Left lobe of liver (tissue), 2 donors: Measurements from ENCODE around the gene C1QTNF1. TPM values are rescaled to one million over a fixed set of nuclear protein-coding genes. Genes with fewer than 3 reads are reported as not detected.

Experiments used
- ATAC-seq: fragments of 200-7000 bp; cut with Tn5 transposase; one replicate; pipeline ENCODE4 v1.9.1; 2020; ENCODE audit warnings: mild to moderate bottlenecking, moderate library complexity
- DNase-seq: peaks from one replicate; pipeline ENCODE4 v3.0.0-alpha.2; 2020; ENCODE audit warnings: low spot score
- total RNA-seq: library from RNA; stranded (reverse); gene quantifications from one replicate; pipeline ENCODE4 v1.2.1, GENCODE V29; 2021
- donor health status: DM: no; HTN: no; CAD: no; lungs with moderate emphysema.
- donor health status: DM: no; HTN: yes; CAD: no.

C1QTNF1 gene
- total RNA-seq, 1 donor from 2014 or later, result 15.5 TPM

- DNase-seq (no peak), ATAC-seq (no peak)
Measured at GRCh38 chr17:79003661-79004411, 20.1 kb upstream of the C1QTNF1 start.

GRCh38 chr17:79005063-79005861 is 18.7 kb upstream of the C1QTNF1 start:
- ATAC-seq (no peak), DNase-seq (no peak)

DNA sequence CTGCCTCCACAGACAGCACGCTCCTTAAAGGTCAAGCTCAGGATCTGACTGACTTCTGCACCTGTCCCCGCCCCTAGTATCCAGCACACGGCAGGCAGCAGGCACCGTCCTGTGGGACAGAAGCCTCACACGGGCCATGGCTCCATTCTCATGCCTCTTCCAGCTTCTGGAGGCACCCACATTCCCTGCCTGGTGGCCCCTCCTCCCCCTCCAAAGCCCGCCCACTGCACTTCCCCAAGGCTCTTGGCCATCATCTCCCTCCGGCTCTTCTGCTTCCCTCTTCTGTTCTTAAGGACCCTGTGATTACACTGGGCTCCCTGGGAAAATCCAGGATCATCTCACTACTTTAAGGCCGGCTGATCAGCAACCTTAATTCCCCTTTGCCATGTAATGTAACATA is 17.9 kb upstream of the C1QTNF1 start:
- DNase-seq, result no peak
- no peak for ATAC-seq

DNA sequence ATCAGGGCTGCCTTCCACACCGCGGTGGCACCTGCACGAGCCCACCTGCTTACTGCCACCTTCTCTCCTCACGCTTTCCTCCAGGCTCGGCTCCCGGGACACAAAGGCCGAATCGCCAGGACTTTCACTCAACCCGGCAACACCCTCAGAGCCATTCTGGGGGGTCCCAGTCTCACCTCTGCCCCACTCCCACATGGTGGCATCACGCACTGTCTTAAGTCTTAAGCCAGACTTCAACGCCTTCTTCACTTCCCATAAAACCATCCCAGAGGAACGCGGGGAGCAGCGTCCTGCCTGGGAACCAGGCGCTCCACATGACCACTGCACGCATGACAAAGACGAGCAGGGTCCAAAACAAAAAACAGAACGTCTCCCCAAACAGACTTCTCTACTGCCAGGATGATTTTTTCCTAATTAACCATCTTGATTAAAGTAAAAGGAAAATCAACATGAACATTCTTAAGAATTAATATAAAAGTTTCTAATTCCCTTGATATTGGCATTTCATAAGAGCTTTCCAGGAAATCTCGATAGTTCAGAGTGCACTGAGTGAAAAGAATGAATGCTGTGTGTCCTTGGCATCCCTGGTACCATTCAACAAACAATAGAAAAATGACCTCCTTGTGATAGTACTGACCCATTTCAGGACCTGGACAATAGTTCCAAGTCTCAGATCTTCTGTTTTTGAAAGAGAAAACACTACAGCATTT is 17.0 kb upstream of the C1QTNF1 start:
- ATAC-seq, result no peak
- no peak for DNase-seq

DNA sequence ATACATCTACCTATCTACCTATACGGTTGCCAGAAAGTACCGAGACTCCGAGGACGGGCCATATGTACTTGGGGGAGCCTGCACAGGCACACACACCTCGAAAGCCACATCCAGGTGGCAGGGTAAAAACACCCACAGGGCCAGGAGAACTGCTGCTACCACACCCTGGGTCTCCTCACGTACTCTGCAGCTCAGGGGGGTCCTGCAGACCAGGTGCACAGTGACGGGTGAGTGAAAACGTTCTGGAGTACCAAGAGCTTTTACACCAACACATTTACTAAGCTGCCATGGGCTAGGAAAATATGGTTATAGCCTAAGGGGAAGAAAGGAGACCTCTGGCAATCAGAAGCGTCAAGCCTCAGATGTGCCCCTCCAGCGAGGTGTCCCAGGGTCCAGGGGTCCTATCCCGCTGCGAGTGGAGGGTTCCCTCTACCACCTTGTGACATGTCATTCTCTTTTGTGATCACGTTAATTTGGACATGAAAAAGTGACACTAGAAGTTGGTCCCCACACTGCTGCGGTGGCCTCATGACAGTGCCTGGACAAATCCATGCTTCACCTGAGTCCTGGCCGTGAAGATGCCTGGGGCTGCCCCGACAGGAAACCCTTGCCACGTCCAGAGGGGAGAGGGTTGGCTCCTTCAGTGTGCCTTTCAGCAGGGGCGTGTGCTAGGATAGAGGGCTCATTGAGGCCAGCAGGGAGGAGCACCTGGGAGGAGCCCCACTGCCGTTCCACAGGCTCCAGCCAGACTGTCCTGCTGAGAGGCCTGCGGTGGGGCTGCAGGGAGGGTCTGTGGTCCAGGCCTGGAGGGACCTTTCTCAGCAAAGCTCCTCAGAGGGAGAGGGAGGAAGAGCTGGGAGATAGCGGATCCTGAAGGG is 16.2 kb upstream of the C1QTNF1 start:
- ATAC-seq, result no peak
- DNase-seq, result no peak

- no peak for ATAC-seq
- no peak for DNase-seq
Measured at GRCh38 chr17:79008666-79009387, 15.1 kb upstream of the C1QTNF1 start.

- ATAC-seq, result peak; percentile 97
- DNase-seq, result peak; percentile 86
Measured at GRCh38 chr17:79009397-79010303, 14.3 kb upstream of the C1QTNF1 start, which contains the start of gene CANT1. CANT1 (minus strand) TSS chr17:79009764; CDS start chr17:78997622, 12,142 bp downstream.

- ATAC-seq, result no peak
- no peak for DNase-seq
Measured at GRCh38 chr17:79010304-79010646, 13.7 kb upstream of the C1QTNF1 start.

DNA sequence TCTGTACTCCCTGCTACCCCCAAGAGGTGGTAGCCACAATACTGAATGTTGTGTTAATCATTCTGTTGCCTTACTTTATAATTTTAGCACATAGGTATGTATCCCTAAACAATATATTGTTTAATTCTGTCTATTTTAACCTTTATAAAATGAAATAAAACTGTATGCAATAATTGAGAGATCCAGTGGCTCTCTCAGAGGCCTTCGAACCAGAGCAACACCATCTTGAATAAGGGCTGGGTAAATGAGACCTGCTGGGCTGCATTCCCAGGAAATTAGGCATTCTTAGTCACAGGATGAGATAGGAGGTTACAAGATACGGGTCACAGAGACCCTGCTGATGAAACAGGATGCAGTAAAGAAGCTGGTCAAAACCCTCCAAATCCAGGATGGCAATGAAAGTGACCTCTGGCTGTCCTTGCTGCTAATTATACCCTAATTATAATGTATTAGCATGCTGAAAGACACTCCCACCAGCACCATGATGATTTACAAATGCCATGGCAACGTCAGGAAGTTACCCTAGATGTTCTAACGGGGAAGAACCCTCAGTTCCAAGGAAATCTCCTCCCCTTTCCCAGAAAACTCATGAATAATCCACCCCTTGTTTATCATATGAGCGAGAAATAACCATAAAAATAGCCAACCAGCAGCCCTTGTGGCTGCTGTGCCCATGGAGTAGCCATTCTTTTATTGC is 12.4 kb upstream of the C1QTNF1 start:
- ATAC-seq, result no peak

GRCh38 chr17:79012563-79013134 is 11.3 kb upstream of the C1QTNF1 start:
- no peak for DNase-seq
- no peak for ATAC-seq

More for the DNA sequence above, 12.4 kb upstream of the C1QTNF1 start:
- no peak for DNase-seq

DNA sequence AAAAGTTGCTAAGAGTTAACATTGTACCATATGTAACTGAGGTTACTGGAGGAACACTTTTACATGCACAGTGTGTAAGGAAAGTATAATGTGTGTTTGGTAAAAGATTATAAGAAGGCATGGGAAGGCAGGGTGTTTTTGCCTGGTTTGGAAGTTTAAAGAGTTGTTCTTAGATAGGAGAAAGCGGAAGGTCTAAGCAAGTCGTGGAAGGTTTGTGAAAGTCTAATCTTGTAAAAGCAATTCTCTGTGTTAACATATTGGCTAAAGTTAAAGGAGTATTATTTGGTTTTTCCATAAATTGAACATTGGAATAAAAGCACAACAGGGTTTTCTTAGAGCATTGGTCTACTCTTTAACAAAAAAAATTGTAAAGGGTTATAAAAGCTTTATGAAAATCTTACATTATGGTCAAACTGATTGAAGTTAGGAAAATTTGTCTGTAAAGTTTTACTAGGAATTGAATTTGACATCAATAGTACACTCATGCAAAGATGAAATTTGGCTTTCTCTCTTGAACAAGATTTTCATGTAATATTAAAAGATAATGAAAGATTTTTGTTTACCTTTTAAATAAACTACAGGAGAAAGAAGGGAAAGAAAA is 9.7 kb upstream of the C1QTNF1 start:
- ATAC-seq (no peak), DNase-seq (no peak)

DNA sequence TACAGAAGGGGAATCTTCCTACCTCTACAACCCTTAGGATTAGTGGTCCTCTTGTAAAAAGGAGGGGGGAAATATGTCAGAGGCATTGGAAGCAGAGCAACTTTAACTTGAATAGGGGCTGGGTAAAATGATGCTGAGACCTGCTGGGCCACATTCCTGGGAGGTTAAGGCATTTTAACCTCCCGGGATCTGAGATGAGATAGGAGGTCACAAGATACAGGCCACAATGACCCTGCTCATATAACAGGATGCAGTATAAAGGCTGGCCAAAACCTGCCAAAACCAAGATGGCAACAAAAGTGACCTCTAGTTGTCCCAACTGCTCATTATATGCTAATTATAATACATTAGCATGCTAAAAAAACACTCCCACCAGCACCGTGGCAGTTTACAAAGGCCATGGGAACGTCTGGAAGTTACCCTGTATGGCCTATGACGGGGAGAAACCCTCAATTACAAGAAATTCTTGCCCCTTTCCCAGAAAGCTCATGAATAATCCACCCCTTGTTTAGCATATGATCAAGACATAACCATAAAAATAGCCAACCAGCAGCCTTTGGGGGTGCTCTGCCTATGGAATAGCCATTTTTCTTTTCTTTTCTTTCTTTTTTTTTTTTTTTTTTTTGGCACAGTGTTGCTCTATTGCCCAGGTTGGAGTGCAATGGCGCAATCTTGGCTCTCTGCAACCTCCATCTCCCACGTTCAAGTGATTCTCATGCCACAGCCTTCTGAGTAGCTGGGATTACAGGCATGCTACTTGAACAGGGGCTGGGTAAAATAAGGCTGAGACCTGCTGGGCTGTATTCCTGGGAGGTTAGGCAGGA is 6.2 kb upstream of the C1QTNF1 start:
- DNase-seq (no peak), ATAC-seq (no peak)

GRCh38 chr17:79018370-79018695 is 5.6 kb upstream of the C1QTNF1 start:
- DNase-seq (no peak), ATAC-seq (no peak)

- ATAC-seq (no peak), DNase-seq (no peak)
Measured at GRCh38 chr17:79019261-79019631, 4.7 kb upstream of the C1QTNF1 start.

DNA sequence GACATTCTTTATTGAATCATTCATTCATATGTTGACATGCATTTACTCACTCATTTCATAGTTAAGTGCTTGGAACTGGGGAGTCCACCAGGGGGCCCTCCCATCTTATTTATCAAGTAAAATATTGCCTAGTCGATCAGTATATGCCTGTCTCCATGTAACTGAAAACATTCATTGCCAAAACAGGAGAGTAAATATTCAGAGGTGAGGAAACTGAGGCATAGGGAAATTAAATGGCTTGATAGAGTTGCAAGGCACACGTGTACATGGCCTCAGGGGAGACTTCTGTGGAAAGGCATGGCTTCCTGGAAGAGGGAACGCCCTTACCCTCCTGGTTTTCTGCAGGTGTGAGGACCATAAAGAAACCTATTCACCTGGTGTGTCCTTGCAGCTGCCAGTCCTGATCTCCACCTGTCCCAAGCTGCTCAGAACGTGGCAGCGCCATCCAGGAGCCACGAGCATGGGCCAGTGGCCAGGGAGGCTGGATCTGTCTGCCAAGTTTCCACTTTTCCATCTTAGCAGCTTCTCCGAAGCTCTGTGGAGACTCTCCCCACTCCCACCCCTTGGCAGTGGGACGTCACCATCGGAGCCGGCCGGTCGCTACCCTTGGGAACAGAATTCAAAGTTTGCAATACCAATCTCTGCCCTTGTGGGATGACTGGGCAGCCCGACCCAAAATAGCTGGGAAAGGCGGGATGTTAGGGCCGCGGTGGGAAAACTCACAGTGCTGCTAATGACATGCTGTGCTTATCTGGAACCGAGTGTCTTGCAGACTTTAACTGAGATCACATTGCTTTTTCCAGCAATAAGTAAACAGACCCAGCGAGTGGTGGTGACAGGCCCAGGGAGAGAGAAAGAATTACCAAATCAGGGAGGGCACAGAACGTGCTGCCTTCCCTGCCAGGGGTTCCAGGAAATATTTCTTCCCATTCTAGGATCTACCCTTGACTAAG is 4.1 kb upstream of the C1QTNF1 start:
- ATAC-seq (peak; percentile 46), DNase-seq (no peak)
